PC-9 (cell line): ENCODE results near the gene LMAN1L. TPM values are rescaled to one million over a fixed set of nuclear protein-coding genes. Genes with fewer than 3 reads are reported as not detected.
A peak's percentile ranks its signal among the peaks of the same experiment; 100 is the strongest.

Source experiments
- BruUV-seq: library from RNA; stranded (reverse); fragments of 400-500 nt; replicated peaks from 2 replicates; lab custom pipeline; 2021; lab: Mats Ljungman, UMichigan
- CTCF ChIA-PET: fragments of 300-600 bp; sonication (Branson Sonifier 250); formaldehyde crosslinking; loops from one replicate; lab custom pipeline; 2022; ENCODE audit warnings: antibody characterized with exemption; lab: Charles Lee
- POLR2A ChIA-PET: fragments of 300-600 bp; sonication (Branson Sonifier 250); formaldehyde crosslinking; loops from one replicate; lab custom pipeline; 2022; ENCODE audit warnings: antibody characterized with exemption; ENCODE audit not compliant: unreplicated experiment; lab: Charles Lee
- DNase-seq, 2 experiments: peaks; one replicate each; pipeline versions ENCODE4 v3.0.0 to v3.0.0-alpha.2; 2015 to 2022; ENCODE audit warnings: mixed read lengths in 1 of 2
- H2AFZ ChIP-seq: fragments of 200-600 bp; sonication (generic); 2 replicates; pipeline ENCODE4 v1.8.1; 2017; ENCODE audit warnings: antibody characterized with exemption
- H3F3A ChIP-seq: fragments of 200-600 bp; sonication (generic); 2 replicates; pipeline ENCODE4 v1.8.1; 2017; ENCODE audit warnings: antibody characterized with exemption, mild to moderate bottlenecking, low read depth; ENCODE audit not compliant: insufficient read depth
- H3K27ac ChIP-seq: fragments of 200-600 bp; sonication (generic); 2 replicates; pipeline ENCODE4 v1.6.1; 2016; ENCODE audit warnings: mixed run types
- H3K27me3 ChIP-seq: fragments of 200-600 bp; sonication (generic); 2 replicates; pipeline ENCODE4 v1.6.1; 2016; ENCODE audit warnings: low read depth, mixed run types; ENCODE audit not compliant: insufficient read depth
- H3K36me3 ChIP-seq: fragments of 200-600 bp; sonication (generic); 2 replicates; pipeline ENCODE4 v1.6.1; 2016; ENCODE audit warnings: low read depth, mixed run types
- H3K4me1 ChIP-seq: fragments of 200-600 bp; sonication (generic); replicated peaks from 2 replicates; pipeline ENCODE4 v1.6.1; 2016; ENCODE audit warnings: mixed run types; ENCODE audit not compliant: insufficient read depth
- H3K4me2 ChIP-seq: fragments of 200-600 bp; sonication (generic); 2 replicates; pipeline ENCODE4 v1.6.1; 2017; ENCODE audit warnings: mixed run types
- H3K4me3 ChIP-seq: fragments of 200-600 bp; sonication (generic); 2 replicates; pipeline ENCODE4 v1.6.1; 2016; ENCODE audit warnings: mixed run types
- H3K79me2 ChIP-seq: fragments of 200-600 bp; sonication (generic); 2 replicates; pipeline ENCODE4 v1.6.1; 2017; ENCODE audit warnings: low read depth, mixed run types
- H3K9me2 ChIP-seq: fragments of 200-600 bp; sonication (generic); 2 replicates; pipeline ENCODE4 v1.8.1; 2017; ENCODE audit warnings: mild to moderate bottlenecking; ENCODE audit not compliant: insufficient read depth
- H3K9me3 ChIP-seq: fragments of 200-600 bp; sonication (generic); 2 replicates; pipeline ENCODE4 v1.8.1; 2016; ENCODE audit warnings: low read depth; ENCODE audit not compliant: insufficient read depth
- H4K20me1 ChIP-seq: fragments of 200-600 bp; sonication (generic); 2 replicates; pipeline ENCODE4 v1.8.1; 2017; ENCODE audit not compliant: insufficient read depth
- CTCF ChIP-seq: fragments of 200-600 bp; sonication (generic); conservative IDR thresholded peaks from 2 replicates; pipeline ENCODE4 v1.6.1; 2017; ENCODE audit warnings: mixed run types, antibody characterized with exemption, mild to moderate bottlenecking, moderate library complexity
- EZH2 ChIP-seq: fragments of 200-600 bp; sonication (generic); IDR thresholded peaks from 2 replicates; pipeline ENCODE4 v1.8.0; 2017; ENCODE audit warnings: antibody characterized with exemption, low read depth
- intact Hi-C: fragments of 100-400 bp; cut with micrococcal nuclease; formaldehyde crosslinking; loops from one replicate; pipeline ENCODE4 v1.10.0; 2022; ENCODE audit not compliant: unreplicated experiment
- total RNA-seq: library from RNA; stranded (reverse); gene quantifications from 2 replicates; pipeline ENCODE4 v1.2.3, GENCODE V29; 2021

Gene LMAN1L
- total RNA-seq, 1 experiment from 2014 or later, result not detected

GRCh38 chr15:74815121-74815934 is 2.7 kb downstream of the LMAN1L start:
- ChIA-PET CTCF (no interaction called here), POLR2A (interaction anchor here (0.6 kb wide), 1 partner anchor 20 kb away, joined by 10 read pairs; no protein-coding TSS in a partner anchor)
- BruUV-seq, result no TSS peak
- H3F3A ChIP-seq, result peaks cover 22% of the 10 kb centered on the region
- H3K27ac ChIP-seq, result no peak overlapping the region
- no peaks in the 10 kb centered on the region for H4K20me1 ChIP-seq
- H3K4me1 ChIP-seq, result peaks cover 37% of the 10 kb centered on the region
- H3K36me3 ChIP-seq, result no peaks in the 10 kb centered on the region
- no peaks in the 10 kb centered on the region for H3K9me3 ChIP-seq
- H3K9me2 ChIP-seq, result no peaks in the 10 kb centered on the region
- no peaks in the 10 kb centered on the region for H3K79me2 ChIP-seq
- H3K4me3 ChIP-seq, result no peak overlapping the region
- intact Hi-C loops, result loop anchor here (5.0 kb wide), 1 partner anchor 87 kb away; no protein-coding TSS in a partner anchor
- TF ChIP-seq CTCF (no peak), EZH2 (no peak)
- 0 out of 2 replicates have a peak overlapping the region, but pooled peaks have one; percentile 1 for H3K4me2 ChIP-seq
- peak in 1 of 2 experiments; percentile 38 for DNase-seq
- H3K27me3 ChIP-seq, result no peaks in the 10 kb centered on the region
- no peak overlapping the region for H2AFZ ChIP-seq

- H3K4me2 ChIP-seq, result no peak overlapping the region
- no peak overlapping the region for H3K4me3 ChIP-seq
- no peak overlapping the region for H2AFZ ChIP-seq
- H3K9me3 ChIP-seq, result no peaks in the 10 kb centered on the region
- H4K20me1 ChIP-seq, result no peaks in the 10 kb centered on the region
- H3K4me1 ChIP-seq, result peaks cover 37% of the 10 kb centered on the region
- H3K79me2 ChIP-seq, result no peaks in the 10 kb centered on the region
- no peaks in the 10 kb centered on the region for H3K36me3 ChIP-seq
- peaks cover 22% of the 10 kb centered on the region for H3F3A ChIP-seq
- intact Hi-C loops, result loop anchor here (5.0 kb wide), 1 partner anchor 86 kb away; no protein-coding TSS in a partner anchor
- DNase-seq, result no peak
- ChIA-PET POLR2A (no interaction called here), CTCF (no interaction called here)
- no peaks in the 10 kb centered on the region for H3K27me3 ChIP-seq
- H3K27ac ChIP-seq, result no peak overlapping the region
- H3K9me2 ChIP-seq, result no peaks in the 10 kb centered on the region
- BruUV-seq, result no TSS peak
- TF ChIP-seq EZH2 (no peak), CTCF (no peak)
Observed at GRCh38 chr15:74815961-74816360, 3.3 kb downstream of the LMAN1L start.

GRCh38 chr15:74816624-74817369 is 4.2 kb downstream of the LMAN1L start:
- no peak overlapping the region for H2AFZ ChIP-seq
- ChIA-PET POLR2A (interaction anchor here (0.6 kb wide), 2 partner anchors 9 to 88 kb away, joined by 4 to 5 read pairs; no protein-coding TSS in a partner anchor), CTCF (interaction anchor here (1.0 kb wide), 1 partner anchor 85 kb away, joined by 5 read pairs; no protein-coding TSS in a partner anchor)
- H3K4me3 ChIP-seq, result no peak overlapping the region
- peak overlapping the region; percentile 23; the same call in 1 of the 2 replicates for H3K4me2 ChIP-seq
- H3K27me3 ChIP-seq, result no peaks in the 10 kb centered on the region
- no peaks in the 10 kb centered on the region for H3K36me3 ChIP-seq
- TF ChIP-seq CTCF (no peak), EZH2 (no peak)
- H3F3A ChIP-seq, result peaks cover 22% of the 10 kb centered on the region
- no peaks in the 10 kb centered on the region for H3K9me2 ChIP-seq
- no TSS peak for BruUV-seq
- intact Hi-C loops, result loop anchor here (5.0 kb wide), 1 partner anchor 86 kb away; no protein-coding TSS in a partner anchor
- no peak for DNase-seq
- H3K79me2 ChIP-seq, result no peaks in the 10 kb centered on the region
- 0 out of 2 replicates have a peak overlapping the region, but pooled peaks have one; percentile 4 for H3K27ac ChIP-seq
- H3K4me1 ChIP-seq, result peaks cover 37% of the 10 kb centered on the region
- H4K20me1 ChIP-seq, result no peaks in the 10 kb centered on the region
- no peaks in the 10 kb centered on the region for H3K9me3 ChIP-seq
